H1 (cell line): Measurements from ENCODE around the gene PHOSPHO1. TPM values are rescaled to one million over a fixed set of nuclear protein-coding genes. Genes with fewer than 3 reads are reported as not detected.

Source experiments
- SIN3A ChIP-seq, 2 experiments: IDR thresholded peaks in 1 of 2; conservative IDR thresholded peaks in 1 of 2; 2 replicates each; pipeline ENCODE4 v1.6.1; 2011 to 2012; ENCODE audit warnings: low read length in 2 of 2, improper control_type of control experiment in 1 of 2, low read depth in 1 of 2, mild to moderate bottlenecking in 1 of 2
- polyA plus RNA-seq, 7 experiments: library from polyadenylated mRNA; depleted of rRNA in 3 of 7; stranded (reverse) in 5 of 7; unstranded in 2 of 7; fragments of >200 nt in 5 of 7; fragments of 200-250 nt in 2 of 7; gene quantifications; 1 replicate in 5 of 7; 2 replicates in 1 of 7; 4 replicates in 1 of 7; pipeline versions ENCODE4 v1.2.1 to v1.2.3, GENCODE V29; 2011 to 2013; ENCODE audit warnings: missing spikeins in 2 of 7, mixed read lengths in 2 of 7
- total RNA-seq: library from RNA; stranded (reverse); fragmentation: NEBNext Ultra II Directional; extraction: Animal tissue kit (Norgen Biotek cat#: 25700); gene quantifications from 2 replicates; pipeline ENCODE4 v1.2.1, GENCODE V29; 2021

PHOSPHO1 gene
- total and polyA plus RNA-seq, 2 of the 8 experiments (the other 6 are each of a cell fraction or from before 2014, with no cell fraction given): 0.34 to 0.45 TPM

DNA sequence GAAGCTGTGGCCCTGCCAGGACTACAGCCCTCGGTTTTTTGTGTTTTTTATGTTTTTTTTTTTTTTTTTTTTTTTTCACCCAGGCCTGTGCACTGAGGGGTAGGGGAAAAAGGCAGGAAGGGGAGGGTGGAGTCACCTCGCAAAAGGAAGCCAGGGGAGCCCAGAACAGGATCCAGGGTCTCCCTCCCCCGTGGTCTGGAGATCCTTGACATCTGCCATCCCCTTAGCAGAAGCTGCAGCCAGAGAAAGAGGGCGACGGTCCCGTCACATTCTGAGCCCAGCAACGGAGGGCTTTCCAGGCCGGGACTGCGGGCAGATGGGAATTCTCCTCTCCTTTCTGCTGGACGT lies 29.1 kb upstream of the PHOSPHO1 start (continued):
- TF ChIP-seq SIN3A (conservative IDR thresholded peaks at IDR 0.05 in 1 of 2, IDR thresholded peaks at IDR 0.05 in 1 of 2; ENCODE audit: low read depth in 1 of 2, low read length in 2 of 2): no peak
- TF ChIP-seq, all 59 proteins: peak for 0
